DMS 273 treated with DMSO at 0.1 percent for 48 hours (cell line): ENCODE results near the gene ZFAND3.

Experiments
- DNase-seq: peaks from one replicate; lab custom pipeline; 2025; lab: John Stamatoyannopoulos, UW

ZFAND3 gene

GRCh38 chr6:37819177-37819801 lies at the start of gene ZFAND3:
Gene ZFAND3 (plus strand): TSS chr6:37819727. CDS start chr6:37819946, 219 bp downstream.
- DNase-seq = peak; percentile 93

- DNase-seq = no peak
Measured at GRCh38 chr6:37774028-37774680, 45.4 kb upstream of the ZFAND3 start.

GRCh38 chr6:37776566-37776965 lies 43.0 kb upstream of the ZFAND3 start:
- DNase-seq = no peak

GRCh38 chr6:37777272-37777834 lies 42.2 kb upstream of the ZFAND3 start:
- DNase-seq = no peak

GRCh38 chr6:37779111-37779800 lies 40.3 kb upstream of the ZFAND3 start:
- DNase-seq = no peak

- DNase-seq = no peak
Measured at GRCh38 chr6:37779902-37780628, 39.5 kb upstream of the ZFAND3 start.

GRCh38 chr6:37781788-37782187 lies 37.7 kb upstream of the ZFAND3 start:
- no peak for DNase-seq

GRCh38 chr6:37783025-37783855 lies 36.3 kb upstream of the ZFAND3 start:
- no peak for DNase-seq

GRCh38 chr6:37783856-37784584 lies 35.5 kb upstream of the ZFAND3 start:
- DNase-seq = no peak

- DNase-seq = no peak
Measured at GRCh38 chr6:37784585-37784967, 35.0 kb upstream of the ZFAND3 start.

GRCh38 chr6:37785002-37785662 lies 34.4 kb upstream of the ZFAND3 start:
- DNase-seq = no peak

- DNase-seq = no peak
Measured at GRCh38 chr6:37785663-37786270, 33.8 kb upstream of the ZFAND3 start.

- DNase-seq = no peak
Measured at GRCh38 chr6:37787216-37787615, 32.3 kb upstream of the ZFAND3 start.

GRCh38 chr6:37788259-37788658 lies 31.3 kb upstream of the ZFAND3 start:
- no peak for DNase-seq

GRCh38 chr6:37791156-37791919 lies 28.2 kb upstream of the ZFAND3 start:
- peak; percentile 93 for DNase-seq

GRCh38 chr6:37792457-37793033 lies 27.0 kb upstream of the ZFAND3 start:
- DNase-seq = no peak

- DNase-seq = no peak
Measured at GRCh38 chr6:37793067-37793466, 26.5 kb upstream of the ZFAND3 start.

- peak; percentile 15 for DNase-seq
Measured at GRCh38 chr6:37794825-37795224, 24.7 kb upstream of the ZFAND3 start.
